ENCODE results near the gene TTC34. TPM values are rescaled to one million over a fixed set of nuclear protein-coding genes. Genes with fewer than 3 reads are reported as not detected.
"Not testable (repeated sequence)": the region's sequence is repeated elsewhere in the genome, so short reads cannot be mapped to it uniquely, and the experiment has no call there.

The TTC34 gene
- polyA plus RNA-seq, 6 donors from 2014 or later = 0.05 to 0.37 (median 0.21) TPM; not detected in 1

GRCh38 chr1:2783069-2783434, 18.4 kb downstream of the TTC34 start:
- Mint-ChIP-seq H3K27me3 (peaks cover 18 to 42% (median 32%) of the 10 kb centered on the region in 3 donors), H3K9me3 (peaks cover 9 to 34% (median 24%) of the 10 kb centered on the region in 7 donors), H3K27ac (no peak overlapping the region), H3K4me3 (no peak overlapping the region), H3K36me3 (peaks cover 13 to 27% of the 10 kb centered on the region in 2 donors), H3K4me1 (peaks cover 0 to 8% (median 0%) of the 10 kb centered on the region in 3 donors)
- no peak for ATAC-seq (ENCODE audit: low read depth in 2 of 2)
- DNase-seq = no peak

DNA sequence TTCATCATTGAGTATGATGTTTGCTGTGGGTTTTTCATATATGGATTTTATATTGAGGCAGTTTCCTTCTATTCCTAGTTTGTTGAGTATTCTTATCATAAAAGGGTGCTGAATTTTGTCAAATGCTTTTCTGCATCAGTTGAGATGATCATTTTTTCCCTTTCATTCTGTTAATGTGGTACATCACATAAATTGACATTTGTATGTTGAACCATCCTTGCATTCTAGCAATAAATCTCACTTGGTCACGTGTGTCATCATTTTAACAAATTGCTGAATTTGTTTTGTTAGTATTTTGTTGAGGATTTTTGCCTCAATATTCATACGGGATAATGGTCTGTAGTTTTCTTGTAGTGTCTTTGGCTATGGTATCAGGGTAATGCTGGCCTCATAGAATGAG, 19.9 kb downstream of the TTC34 start:
- H3K4me1 Mint-ChIP-seq = peaks cover 0 to 6% (median 0%) of the 10 kb centered on the region in 3 donors
- H3K27me3 Mint-ChIP-seq = peaks cover 15 to 36% (median 23%) of the 10 kb centered on the region in 3 donors
- no peak overlapping the region for H3K27ac Mint-ChIP-seq
- H3K36me3 Mint-ChIP-seq = peaks cover 13 to 23% of the 10 kb centered on the region in 2 donors
- peaks cover 9 to 34% (median 24%) of the 10 kb centered on the region in 7 donors for H3K9me3 Mint-ChIP-seq
- ATAC-seq (ENCODE audit: low read depth in 2 of 2) (no peak), DNase-seq (no peak)
- no peak overlapping the region for H3K4me3 Mint-ChIP-seq

DNA sequence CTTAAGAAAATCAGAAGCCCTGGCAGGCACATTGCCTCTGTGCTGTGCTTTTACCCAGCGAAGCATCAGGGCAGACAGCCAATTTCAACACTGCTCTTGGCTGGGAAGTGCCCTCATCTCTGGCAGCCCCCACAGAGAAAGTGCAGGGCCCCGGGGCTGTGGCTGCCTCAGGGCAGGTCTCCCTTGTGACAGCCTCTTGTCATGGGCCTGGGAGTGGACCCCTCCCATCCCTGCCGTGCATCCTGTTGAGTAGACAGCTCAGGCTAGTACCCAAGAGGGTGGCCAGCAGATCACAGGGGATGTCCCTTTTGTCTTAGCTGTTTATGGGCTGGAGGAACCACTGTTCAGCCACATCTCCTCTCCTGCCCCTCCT, 23.3 kb downstream of the TTC34 start:
- H3K4me3 Mint-ChIP-seq = no peak overlapping the region
- no peak for ATAC-seq (ENCODE audit: low read depth in 2 of 2)
- peaks cover 9 to 33% (median 24%) of the 10 kb centered on the region in 7 donors for H3K9me3 Mint-ChIP-seq
- DNase-seq = no peak
- H3K27me3 Mint-ChIP-seq = peaks cover 15 to 25% (median 19%) of the 10 kb centered on the region in 3 donors
- H3K36me3 Mint-ChIP-seq = peaks cover 13 to 23% of the 10 kb centered on the region in 2 donors
- no peak overlapping the region for H3K27ac Mint-ChIP-seq
- no peaks in the 10 kb centered on the region for H3K4me1 Mint-ChIP-seq

DNA sequence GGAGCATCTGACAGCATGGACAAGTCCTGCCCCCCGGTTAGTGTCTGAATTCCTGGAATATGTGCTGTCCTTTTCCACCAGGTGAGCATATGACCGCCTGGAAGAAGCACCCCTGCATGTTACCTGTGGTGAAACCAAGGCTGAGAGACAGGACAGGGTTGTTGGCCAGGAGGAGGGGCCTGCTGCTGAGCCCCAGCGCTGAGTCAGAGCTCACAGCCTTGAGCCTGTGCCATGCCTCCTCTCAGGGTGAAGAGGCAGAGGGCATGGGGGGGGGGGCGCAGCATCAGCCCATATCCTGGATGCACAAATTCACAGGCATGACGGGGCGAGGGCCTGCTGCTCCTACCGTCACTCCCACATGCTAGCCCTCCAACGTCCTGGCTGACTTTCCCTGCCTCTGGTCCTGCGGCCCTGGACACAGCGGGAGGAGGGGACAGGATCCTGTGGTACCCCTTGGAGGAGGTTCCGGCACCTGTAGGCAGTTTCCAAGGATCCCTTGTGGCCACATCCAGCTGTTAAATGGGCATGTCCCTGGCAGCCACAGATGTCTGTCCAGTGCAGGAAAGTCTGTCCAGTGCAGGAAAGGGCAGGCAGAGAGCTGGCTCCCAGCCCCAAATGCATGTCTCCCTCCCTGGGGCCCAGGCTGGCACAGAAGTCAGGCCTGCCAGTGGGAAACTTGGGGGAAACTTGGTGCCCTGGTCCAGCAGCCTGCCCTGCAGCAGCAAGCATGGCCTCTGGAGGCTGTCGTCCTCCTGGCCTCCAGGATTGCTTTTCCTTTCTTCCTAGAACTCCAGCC, 23.9 kb downstream of the TTC34 start:
- DNase-seq (no peak), ATAC-seq (ENCODE audit: low read depth in 2 of 2) (no peak)
- Mint-ChIP-seq H3K27me3 (peaks cover 15 to 25% (median 19%) of the 10 kb centered on the region in 3 donors), H3K36me3 (peaks cover 13 to 23% of the 10 kb centered on the region in 2 donors), H3K27ac (no peak overlapping the region), H3K4me1 (no peaks in the 10 kb centered on the region), H3K4me3 (no peak overlapping the region), H3K9me3 (peaks cover 9 to 28% (median 22%) of the 10 kb centered on the region in 7 donors)

DNA sequence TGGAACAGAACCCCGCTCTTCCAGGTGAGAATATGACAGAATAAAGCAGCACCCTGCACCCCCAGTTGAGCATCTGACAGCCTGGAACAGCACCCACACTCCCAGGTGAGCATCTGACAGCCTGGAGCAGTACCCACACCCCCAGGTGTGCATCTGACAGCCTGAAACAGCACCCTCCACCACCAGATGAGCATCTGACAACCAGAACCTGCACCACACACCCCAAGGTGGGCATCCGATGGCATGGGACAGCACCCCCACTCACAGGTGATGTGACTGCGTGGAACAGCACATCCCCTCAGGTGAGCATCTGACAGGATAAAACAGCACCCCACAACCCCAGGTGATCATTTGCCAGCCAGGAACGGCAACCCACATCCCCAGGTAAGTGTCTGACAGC, 26.2 kb downstream of the TTC34 start:
- ATAC-seq (ENCODE audit: low read depth in 2 of 2); H3K36me3 Mint-ChIP-seq; H3K4me1 Mint-ChIP-seq; H3K9me3 Mint-ChIP-seq; H3K27ac Mint-ChIP-seq; H3K4me3 Mint-ChIP-seq; DNase-seq: not testable (repeated sequence)
- peaks cover 14 to 17% (median 15%) of the 10 kb centered on the region in 3 donors for H3K27me3 Mint-ChIP-seq

DNA sequence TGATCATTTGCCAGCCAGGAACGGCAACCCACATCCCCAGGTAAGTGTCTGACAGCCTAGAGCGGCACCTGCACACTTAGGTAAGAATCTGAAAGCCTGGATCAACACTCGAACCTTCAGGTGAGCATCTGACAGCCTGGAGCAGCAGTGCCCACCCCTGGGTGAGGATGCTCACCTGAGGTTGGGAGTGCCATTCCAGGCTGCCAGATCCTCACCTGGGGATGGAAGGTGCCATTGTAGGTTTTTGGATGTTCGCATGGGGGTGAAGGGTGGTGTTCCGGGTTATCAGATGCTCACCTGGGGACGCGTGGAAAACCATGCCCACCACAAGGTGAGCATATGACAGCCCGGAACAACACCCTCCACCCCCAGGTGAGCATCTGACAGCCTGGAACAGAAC, 33.4 kb downstream of the TTC34 start:
- not testable (repeated sequence) for H3K9me3 Mint-ChIP-seq; DNase-seq; H3K27me3 Mint-ChIP-seq; H3K36me3 Mint-ChIP-seq; H3K4me3 Mint-ChIP-seq; ATAC-seq (ENCODE audit: low read depth in 2 of 2); H3K4me1 Mint-ChIP-seq; H3K27ac Mint-ChIP-seq

- not testable (repeated sequence) for H3K9me3 Mint-ChIP-seq; H3K4me1 Mint-ChIP-seq; H3K36me3 Mint-ChIP-seq; DNase-seq; ATAC-seq (ENCODE audit: low read depth in 2 of 2); H3K27me3 Mint-ChIP-seq; H3K27ac Mint-ChIP-seq; H3K4me3 Mint-ChIP-seq
Observed at GRCh38 chr1:2759433-2759832, 42.1 kb downstream of the TTC34 start.

GRCh38 chr1:2757519-2757918, 44.0 kb downstream of the TTC34 start:
- not testable (repeated sequence) for H3K36me3 Mint-ChIP-seq; H3K9me3 Mint-ChIP-seq; ATAC-seq (ENCODE audit: low read depth in 2 of 2); H3K27ac Mint-ChIP-seq; H3K27me3 Mint-ChIP-seq; H3K4me1 Mint-ChIP-seq; DNase-seq; H3K4me3 Mint-ChIP-seq

- H3K27me3 Mint-ChIP-seq; H3K27ac Mint-ChIP-seq; H3K9me3 Mint-ChIP-seq; H3K36me3 Mint-ChIP-seq; H3K4me3 Mint-ChIP-seq; H3K4me1 Mint-ChIP-seq; DNase-seq; ATAC-seq (ENCODE audit: low read depth in 2 of 2): not testable (repeated sequence)
Observed at GRCh38 chr1:2755426-2755825, 46.1 kb downstream of the TTC34 start.

DNA sequence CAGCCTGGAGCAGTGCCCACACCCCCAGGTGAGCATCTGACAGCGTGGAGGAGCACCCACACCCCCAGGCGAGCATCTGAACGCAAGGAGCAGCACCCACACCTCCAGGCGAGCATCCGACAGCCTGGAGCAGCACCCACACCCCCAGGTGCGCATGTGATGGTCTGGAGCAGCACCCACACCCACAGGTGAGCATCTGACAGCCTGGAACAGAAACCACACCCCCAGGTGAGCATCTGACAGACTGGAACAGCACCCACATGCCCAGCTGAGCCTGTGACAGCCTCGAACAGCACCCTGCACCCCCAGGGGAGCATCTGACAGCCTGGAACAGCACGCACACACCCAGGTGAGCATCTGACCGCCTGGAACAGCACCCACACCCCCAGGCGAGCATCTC, 46.9 kb downstream of the TTC34 start:
- not testable (repeated sequence) for H3K27me3 Mint-ChIP-seq; ATAC-seq (ENCODE audit: low read depth in 2 of 2); H3K27ac Mint-ChIP-seq; H3K4me1 Mint-ChIP-seq; H3K4me3 Mint-ChIP-seq; DNase-seq; H3K36me3 Mint-ChIP-seq; H3K9me3 Mint-ChIP-seq

GRCh38 chr1:2752503-2752902, 49.0 kb downstream of the TTC34 start:
- H3K4me3 Mint-ChIP-seq; H3K9me3 Mint-ChIP-seq; H3K4me1 Mint-ChIP-seq; DNase-seq; ATAC-seq (ENCODE audit: low read depth in 2 of 2); H3K27ac Mint-ChIP-seq; H3K36me3 Mint-ChIP-seq; H3K27me3 Mint-ChIP-seq: not testable (repeated sequence)

- DNase-seq; H3K27ac Mint-ChIP-seq; H3K36me3 Mint-ChIP-seq; H3K9me3 Mint-ChIP-seq; ATAC-seq (ENCODE audit: low read depth in 2 of 2); H3K4me1 Mint-ChIP-seq; H3K4me3 Mint-ChIP-seq; H3K27me3 Mint-ChIP-seq: not testable (repeated sequence)
Observed at GRCh38 chr1:2751866-2752265, 49.6 kb downstream of the TTC34 start.

DNA sequence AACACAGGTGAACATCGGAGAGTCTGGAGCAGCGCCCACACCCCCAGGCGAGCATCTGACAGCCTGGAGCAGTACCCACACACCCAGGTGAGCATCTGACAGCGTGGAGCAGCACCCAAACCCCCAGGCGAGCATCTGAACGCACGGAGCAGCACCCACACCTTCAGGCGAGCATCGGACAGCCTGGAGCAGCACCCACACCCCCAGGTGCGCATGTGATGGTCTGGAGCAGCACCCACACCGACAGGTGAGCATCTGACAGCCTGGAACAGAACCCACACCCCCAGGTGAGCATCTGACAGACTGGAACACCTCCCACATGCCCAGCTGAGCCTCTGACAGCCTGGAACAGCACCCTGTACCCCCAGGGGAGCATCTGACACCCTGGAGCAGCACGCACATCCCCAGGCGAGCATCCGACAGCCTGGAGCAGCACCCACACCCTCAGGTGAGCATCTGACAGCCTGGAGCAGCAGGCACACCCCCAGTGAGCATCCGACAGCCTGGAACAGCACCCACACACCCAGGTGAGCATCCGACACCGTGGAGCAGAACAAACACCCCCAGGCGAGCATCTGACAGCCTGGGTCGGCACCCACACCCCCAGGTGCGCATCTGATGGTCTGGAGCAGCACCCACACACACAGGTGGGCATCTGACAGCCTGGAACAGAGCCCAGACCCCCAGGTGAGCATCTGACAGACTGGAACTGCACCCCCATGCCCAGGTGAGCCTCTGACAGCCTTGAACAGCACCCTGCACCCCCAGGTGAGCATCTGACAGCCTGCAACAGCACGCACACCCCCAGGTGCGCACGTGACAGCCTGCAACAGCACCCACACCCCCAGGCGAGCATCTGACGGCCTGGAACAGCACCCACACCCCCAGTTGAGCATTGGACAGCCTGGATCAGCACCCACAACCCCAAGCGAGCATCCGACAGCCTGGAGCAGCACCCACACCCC, 50.4 kb downstream of the TTC34 start:
- H3K4me3 Mint-ChIP-seq; H3K4me1 Mint-ChIP-seq; H3K36me3 Mint-ChIP-seq; ATAC-seq (ENCODE audit: low read depth in 2 of 2); H3K9me3 Mint-ChIP-seq; H3K27ac Mint-ChIP-seq; DNase-seq; H3K27me3 Mint-ChIP-seq: not testable (repeated sequence)
